Hematopoietic multipotent progenitor cell treated with erythropoietin and hydrocortisone succinate and interleukin-3 and kit ligand, for 15 days (in vitro differentiated cells): ENCODE measurements around the gene SDR39U1.
A peak's percentile ranks its signal among the peaks of the same experiment; 100 is the strongest.

Source experiments
- DNase-seq: peaks from one replicate; pipeline ENCODE4 v3.0.0-alpha.2; 2015; ENCODE audit warnings: low spot score

Gene SDR39U1

DNA sequence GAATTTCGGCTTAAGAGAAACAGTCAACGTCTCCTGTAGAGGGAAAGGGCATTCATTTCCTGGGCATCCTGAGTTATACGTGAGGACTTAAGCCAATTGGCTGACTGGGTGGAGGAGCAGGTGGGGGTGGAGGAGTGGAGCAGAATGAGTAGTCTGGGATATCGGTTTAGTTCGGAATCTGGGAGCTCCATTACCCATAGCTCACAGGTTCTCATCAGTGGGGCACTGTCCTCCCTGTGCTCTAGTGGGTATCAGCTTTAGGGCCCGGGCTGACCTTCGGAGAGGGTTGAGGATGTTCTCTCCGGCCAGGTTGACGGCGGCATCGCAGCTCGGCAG is 704 bp downstream of the SDR39U1 start:
- no peak for DNase-seq

DNA sequence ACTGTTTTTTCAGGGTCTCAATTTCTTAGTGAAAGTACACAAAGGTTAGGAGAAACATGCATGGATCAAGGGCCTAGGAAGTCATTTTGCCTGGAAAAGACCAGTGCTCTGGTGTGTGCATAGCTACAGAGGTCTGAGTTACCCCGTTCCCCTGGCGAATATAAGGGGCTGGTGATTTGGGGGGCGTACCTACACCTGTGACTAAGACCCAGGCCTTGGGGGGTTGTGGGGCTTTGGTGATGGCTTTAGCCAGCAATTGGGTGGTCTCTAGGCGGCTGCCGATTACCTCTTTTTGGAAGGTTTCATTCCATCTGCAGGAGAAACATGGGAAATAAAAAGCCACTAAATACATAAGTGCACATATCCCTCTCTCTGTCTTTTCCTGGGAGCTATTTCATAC is 1.1 kb downstream of the SDR39U1 start:
- no peak for DNase-seq

DNA sequence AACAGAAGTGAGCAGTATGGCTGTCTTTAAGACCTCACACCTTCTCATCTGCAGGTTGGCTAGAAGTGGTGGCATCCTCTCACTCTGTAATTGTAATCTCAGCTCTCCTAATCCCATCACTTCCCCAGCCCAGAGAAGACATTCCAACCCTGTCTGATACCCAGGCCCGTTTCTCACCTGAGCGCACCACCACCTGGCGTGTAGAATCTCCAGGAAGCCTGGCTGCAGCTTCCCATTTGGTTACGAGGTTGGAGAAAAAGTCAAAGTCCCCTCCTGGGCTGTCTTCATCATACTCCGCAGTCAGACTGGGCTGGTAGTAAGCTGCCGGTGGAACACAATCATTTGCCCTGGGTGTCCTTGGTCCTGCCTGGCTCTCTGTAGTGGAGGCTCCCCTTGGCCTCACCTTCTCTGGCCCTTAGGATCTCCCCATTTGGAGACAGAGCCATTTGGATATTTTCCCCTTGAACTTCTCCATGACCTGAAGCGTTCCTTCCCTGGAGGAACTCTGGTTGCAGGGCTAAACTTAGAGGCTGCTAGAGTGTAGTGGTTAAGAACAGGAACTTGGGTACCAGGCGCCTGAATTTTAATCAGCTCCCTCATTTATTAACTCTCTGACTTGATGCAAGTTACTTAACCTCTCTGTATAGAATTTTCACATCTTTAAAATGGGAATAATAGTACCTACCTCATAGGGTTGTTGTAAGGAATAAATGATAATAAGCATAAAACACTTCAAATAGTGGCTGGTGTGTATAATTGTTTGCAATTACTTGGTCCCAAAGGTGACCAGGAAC is 1.8 kb downstream of the SDR39U1 start:
- no peak for DNase-seq

DNA sequence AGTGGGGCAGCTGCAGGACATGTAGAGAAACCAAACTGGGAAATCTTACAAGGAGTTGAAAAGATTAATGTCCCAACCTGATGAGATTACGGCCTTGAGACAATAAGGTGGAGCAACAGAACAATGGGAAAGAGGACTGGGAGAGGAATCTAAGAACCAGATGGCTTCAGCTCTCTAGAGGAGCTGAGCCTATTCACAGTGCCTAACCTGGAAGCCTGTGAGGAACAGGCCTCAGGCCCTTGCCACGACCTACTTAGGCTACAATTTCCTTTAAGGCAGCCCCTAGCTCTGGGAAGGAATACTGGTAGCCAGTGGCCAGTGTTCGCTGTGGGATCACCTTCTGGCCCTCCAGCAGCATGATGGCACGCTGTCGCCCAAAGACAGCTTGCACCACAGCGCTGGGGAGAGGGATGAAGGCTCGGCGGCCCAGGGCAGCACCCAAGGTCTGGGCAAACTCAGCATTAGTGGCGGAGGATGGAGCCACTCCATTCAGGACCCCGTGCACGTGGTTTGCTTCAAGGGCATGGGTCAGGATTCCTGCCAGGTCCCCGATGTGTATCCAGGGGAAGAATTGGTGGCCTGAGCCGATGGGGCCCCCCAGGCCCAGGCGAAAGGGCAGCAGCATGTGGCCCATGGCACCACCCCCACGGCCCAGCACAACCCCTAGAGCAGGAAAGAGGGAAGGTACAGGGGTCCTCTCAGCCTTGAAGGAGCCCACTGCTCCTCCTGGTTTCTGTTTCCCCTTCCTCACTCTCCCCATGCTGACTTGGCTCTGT is 2.6 kb downstream of the SDR39U1 start:
- no peak for DNase-seq

DNA sequence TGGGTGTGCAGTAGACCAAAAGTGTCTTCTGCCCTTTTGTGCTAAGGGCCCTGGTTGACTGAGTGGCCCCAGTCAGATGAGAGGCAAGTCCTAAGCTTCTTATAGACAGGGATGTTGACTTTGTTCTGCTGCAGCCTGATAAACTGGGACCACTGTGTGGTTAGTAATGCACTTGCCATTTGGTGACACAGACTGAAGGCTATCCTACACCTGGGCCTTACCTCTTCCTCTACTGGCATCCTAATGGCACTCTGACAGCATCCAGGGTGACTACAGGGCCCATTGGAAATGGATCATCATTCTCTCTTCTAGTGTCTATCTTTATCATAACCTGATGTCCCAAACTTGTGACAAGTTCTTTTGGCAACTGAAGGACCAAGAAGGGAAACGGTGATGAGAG is 3.3 kb downstream of the SDR39U1 start:
- no peak for DNase-seq

DNA sequence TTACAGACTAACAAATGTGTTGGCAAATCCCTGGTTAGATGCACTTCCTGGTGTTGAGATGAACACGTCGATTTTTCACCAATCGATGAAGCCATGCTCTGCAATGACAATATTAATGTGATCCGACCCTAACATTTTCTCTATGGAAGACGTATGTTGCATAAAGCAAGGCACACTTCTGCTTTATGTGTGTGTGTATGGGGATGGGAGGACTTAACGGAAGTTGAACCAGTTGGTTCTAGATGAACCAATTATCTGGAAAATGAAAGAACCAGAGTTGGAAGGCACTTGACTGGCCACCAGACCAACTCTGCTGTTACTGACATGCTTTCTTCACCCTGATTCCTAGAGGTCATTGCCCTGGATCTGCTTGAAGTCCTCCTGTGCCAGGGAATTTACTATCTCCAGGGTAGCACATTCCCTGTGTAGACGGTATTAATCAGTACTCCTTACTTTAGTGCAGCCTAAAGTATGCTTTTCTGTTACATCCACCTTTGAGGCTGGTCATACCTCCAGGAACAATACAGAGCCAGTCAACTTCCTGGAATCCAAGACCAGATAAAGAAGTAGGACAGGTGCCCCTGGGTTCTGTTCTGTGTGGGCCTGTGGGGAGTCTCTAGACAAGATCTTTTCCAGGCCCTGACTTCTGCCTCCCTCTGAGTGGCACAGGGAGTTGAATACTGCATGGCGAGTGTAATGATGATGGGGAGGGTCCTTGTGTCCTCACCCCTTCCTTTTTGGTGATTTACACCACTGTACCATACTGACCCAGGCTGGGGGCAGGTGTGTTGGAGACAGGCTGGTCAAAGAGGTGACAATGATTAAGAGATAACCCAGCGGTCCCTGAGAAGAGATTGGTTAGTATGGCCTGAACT is 4.1 kb downstream of the SDR39U1 start:
- no peak for DNase-seq

DNA sequence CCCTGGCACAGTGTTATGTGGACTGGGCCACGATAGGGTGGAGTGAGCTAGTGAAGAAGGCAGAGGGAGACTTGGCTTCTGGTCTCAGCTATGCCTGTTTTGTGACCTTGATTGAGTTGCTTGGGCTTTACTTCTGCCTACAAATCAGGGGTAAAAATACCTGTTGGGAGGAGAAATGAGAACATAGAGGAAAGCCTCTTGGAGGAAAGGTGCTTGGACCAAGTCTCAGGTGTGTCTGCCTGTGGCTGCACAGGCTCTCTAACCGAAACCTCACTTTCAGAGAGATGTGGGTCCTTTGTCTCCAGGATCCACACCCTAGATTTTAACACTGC is 4.9 kb downstream of the SDR39U1 start:
- DNase-seq, result no peak

DNA sequence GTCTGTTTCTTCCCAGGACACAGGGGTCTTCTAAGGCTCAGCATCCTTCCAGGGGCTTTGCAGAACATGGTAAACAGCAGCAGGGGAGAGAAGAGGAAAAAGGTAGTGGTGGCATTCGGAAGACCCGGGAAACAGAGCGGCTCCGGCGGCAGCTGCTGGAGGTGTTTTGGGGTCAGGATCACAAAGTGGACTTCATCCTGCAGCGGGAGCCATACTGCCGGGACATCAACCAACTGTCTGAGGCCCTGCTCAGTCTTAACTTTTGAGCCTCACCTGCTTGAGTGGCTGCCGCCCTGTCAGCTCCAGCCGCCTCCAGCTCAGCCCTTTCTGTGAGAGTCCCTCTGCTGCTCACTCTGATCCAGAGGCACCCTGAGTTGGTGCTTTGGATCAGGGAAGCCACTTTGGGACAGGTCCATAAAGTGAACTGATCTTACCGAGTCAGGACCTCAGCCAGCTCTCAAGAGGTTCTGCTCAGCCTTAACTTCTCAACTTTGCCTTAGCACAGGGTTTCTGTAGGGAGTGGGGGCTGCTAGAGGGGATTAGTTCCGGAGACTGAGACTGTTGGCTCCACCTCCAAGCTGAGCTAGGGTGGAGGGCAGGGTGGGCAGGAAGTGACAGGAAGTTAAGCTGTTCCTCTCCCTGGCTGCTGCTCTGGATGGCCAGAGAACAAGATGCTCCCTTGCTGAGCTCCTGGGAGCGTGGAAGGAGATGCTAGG is 5.4 kb downstream of the SDR39U1 start:
- DNase-seq, result no peak

DNA sequence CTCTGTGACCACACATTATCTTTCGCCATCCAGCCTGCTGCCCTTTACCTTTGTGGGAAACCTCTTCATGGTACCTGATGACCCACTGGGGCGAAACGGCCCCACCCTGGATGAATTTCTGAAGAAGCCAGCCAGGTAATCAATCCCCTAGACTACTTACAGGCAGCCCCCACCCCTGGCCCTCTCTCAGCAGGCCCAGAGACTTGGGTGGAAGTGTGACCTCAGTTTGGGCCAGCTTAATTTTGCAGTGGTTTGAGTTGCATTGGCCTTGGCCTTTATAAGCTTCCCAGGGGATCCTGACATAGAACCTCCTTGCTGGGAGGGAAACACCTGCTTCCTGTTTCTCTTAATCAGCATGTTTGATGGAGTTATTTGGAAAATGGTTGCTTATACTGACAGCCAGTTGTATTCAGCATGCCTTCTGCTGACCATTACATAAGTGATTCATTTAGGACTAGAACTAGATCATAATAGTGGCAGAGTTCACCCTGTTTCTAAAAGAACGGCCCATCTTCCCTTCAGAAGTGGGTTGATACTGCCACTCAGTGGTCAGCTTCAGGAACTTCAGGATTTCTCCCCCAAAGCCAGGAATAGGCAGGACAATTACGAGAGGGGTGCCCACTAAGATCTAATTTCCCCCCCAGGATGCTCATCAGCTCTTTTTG is 6.1 kb downstream of the SDR39U1 start:
- DNase-seq, result peak; percentile 82

DNA sequence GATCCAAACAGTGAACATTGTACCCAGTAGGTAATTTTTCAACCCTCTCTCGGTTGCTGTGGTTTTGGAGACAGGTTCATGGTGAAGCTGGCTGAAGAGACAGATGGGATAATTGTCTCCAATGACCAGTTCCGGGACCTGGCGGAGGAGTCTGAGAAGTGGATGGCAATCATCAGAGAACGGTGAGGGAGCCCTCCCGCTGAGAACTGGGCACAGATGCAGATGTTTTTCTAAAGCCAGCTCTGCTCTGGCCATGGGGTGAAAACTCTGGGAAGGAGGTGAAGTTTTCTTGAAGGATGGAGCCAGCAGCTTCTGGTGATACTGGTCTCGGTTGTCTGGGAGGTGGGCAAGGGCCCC is 6.6 kb downstream of the SDR39U1 start:
- DNase-seq, result no peak

DNA sequence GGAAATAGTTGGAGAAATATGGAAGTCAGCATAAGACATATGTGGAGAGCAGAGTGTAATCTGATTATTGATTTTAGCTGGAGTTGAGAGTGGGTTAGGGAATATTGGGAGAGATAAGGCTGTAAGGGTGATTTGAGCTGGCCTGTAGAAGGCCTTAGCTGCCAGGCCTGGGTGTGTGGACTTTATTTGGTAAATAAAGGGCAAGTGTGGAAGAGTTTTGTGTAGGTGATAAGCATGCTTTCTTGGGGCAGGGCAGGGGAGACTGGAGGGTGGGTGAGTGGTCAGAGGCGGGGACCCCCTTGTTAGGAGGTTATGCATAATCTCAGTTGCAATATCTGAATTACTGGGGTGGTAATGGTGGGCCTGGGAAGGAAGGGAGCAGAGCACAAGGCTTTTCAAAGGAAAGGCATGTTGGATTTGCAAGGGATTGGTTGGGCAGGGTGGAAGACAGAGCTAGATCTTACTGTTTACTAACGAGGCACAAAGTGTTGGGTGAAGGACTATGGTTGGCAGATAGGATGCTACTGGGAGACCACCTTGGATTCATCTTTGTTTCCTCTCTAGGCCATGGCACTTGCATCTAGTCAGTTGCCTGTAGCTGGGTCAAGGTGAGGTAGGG is 7.3 kb downstream of the SDR39U1 start:
- DNase-seq, result no peak

DNA sequence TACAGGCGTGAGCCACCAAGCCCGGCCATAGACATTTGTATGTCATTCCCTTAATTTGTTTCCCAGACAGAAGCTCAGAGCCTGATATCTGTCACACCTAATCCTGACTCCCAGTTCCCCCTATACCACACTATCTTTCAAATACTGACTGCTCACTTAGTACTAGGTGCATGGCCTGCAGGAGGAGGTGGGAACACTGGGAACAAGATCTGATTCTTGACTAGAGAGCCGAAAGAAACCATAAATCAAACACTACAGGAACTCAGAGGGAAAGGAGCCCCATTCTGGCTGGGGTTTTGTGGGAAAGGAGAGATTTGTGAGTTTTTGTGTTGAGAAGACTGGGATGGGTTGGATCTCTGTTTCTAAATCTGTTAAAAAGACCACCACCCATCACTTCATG is 7.9 kb downstream of the SDR39U1 start:
- no peak for DNase-seq

DNA sequence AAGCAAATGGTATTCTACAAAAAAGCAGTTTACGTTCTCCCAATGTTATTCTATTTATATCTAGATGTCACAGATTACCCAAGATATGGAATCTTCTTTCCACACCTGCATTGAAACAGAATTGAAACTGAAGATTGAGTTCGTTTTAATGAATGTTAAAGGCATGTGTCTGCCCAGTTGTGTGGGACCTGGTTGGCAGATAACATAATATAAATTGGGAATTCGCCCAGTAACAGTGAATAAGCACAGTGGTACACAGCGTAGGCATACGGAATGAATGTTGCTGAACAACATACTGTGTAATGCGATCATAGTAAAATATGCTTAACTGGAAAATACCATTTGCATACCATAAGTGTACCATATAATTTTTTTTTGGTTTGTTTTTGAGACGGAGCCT is 8.5 kb downstream of the SDR39U1 start:
- DNase-seq, result peak; percentile 91

DNA sequence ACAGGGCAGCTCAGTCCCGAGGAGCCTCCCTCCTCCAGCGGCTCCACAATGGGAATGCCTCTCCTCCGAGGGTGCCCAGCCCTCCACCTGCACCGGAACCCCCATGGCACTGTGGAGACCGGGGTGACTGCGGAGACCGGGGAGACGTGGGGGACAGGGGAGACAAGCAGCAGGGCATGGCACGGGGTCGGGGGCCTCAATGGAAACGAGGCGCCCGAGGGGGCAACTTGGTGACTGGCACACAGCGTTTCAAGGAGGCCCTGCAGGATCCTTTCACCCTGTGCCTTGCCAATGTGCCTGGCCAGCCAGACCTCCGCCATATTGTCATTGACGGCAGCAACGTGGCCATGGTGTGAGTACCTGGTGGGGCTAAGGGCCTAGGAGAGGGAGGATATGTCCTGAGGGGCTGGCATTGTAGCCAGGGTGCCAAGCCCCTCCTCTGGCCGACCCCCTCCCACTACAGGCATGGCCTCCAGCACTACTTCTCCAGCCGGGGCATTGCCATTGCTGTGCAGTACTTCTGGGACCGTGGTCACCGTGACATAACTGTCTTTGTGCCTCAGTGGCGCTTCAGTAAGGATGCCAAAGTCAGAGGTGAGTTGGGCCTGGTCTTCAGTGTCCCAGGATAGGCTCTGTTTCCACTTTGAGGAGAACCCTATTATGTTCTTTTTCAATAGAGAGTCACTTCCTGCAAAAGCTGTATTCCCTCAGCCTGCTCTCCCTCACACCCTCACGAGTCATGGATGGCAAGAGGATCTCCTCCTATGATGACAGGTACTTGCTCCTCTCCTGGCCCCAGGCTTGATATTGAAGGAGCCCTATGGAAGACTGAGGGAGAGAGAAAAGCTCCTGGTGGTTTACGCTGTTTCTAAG is 10.1 kb downstream of the SDR39U1 start:
- no peak for DNase-seq

DNA sequence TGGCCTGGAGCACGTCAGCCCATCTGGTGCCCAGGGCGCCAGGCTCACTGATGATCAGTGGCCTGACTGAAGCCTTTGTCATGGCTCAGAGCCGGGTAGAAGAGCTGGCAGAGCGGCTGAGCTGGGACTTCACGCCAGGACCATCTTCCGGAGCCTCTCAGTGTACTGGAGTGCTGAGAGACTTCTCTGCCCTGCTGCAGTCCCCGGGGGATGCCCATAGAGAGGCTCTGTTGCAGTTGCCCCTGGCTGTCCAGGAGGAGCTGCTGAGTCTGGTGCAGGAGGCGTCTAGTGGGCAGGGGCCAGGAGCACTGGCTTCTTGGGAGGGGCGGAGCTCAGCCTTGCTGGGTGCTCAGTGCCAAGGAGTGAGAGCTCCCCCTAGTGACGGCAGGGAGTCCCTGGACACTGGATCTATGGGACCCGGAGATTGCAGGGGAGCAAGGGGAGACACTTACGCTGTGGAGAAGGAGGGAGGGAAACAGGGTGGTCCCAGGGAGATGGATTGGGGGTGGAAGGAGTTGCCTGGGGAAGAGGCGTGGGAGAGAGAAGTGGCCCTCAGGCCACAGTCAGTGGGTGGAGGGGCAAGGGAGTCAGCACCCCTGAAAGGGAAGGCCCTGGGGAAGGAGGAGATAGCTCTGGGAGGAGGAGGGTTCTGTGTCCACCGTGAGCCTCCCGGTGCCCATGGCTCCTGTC is 10.9 kb downstream of the SDR39U1 start:
- peak; percentile 96 for DNase-seq

DNA sequence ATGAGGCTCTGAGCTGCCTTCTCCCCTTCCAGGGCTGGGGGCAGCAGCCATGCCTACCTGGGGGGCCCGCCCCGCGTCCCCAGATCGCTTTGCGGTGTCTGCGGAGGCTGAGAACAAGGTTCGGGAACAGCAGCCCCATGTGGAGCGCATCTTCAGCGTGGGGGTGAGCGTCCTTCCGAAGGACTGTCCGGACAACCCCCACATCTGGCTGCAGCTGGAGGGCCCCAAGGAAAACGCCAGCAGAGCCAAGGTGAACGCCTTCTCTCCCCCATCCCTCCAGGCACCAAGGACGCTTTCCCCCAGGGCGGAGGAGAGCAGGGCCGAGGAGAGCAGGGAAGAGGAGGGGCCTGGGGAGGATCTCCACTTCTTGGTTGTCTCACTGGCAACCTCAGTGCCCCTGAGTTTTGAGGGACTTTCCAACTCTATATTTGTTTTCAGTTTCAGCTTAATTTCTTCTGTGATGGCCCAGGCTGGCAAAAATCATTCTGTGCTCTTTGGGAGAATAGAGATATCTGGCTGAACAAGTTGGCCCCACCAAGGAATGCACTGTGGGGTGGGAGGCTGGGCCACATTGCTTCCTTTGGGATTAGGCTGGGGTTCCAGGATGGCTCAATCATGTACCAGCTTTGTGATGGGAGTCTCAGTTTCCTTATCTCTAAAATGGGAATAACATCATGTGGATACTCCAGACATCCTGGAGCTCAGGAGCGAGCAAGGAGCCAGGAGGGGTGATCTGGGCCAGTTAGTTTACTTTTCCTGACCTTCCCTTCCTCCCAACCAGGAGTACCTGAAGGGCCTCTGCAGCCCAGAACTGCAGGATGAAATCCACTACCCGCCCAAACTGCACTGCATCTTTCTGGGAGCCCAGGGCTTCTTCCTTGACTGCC is 11.7 kb downstream of the SDR39U1 start:
- peak; percentile 57 for DNase-seq

DNA sequence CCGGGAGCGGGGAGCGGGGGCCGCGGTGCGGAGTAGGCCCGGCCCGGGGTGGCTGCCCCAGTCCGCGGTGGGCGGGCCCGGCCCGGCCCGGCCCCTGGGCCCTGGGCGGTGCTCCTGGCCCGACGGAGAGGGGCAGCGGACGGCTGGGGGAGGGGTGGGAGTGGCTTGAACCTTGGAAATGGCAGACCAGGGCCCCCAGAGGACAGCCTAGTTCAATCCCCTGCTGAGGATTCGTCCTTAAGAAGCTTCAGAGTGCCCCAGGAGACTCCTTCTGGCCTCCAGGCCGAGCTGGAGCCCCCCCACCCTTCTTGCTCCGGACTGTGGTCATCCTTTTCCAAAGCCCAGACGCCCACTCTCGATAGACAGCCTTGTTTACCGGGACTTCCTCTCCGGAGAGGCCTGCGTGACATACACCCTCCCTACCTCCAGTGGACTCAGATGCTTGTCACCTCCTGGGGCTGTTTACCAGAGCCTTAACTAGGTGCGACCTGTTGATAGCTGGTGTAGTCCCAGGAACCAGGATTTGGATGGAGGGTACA is 12.4 kb downstream of the SDR39U1 start:
- peak; percentile 73 for DNase-seq

DNA sequence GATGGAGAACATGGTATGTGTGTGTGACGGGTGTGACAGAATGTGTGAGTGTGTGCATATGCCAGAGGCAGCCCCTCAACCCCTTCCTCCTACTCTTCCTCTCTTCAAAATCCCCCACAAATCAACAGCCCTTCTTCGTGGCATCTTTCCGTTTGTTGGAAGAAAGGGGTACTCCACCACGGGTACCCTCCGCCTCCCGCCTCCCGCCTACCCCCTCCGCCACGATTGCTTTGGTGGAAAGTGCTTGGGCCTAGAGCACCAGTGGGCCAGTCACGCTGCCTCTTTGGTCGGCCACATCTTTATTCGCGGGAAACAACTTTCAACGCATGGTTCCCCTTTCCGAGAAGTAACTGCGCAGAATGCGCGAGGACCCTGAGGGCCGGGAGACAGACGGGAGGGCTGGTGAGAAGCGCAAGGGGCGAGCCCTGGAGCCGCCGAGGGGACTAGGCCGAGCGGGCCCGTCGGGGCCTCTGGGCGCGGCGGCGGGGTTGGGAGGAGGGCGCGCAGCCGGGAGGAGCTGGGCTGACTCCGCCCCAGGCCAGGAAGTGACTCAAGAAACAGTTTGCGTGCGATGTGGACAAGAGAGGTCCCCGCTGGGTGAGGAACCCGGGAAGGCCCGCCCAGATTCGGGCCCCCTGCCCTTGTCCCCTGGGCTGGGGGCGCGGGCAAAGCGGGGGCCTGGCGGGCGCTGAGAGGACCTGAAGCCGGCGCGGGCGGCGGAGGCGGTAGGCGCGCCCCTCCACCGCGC is 13.0 kb downstream of the SDR39U1 start, which contains the start of the genes CBLN3 and KHNYN:
Gene CBLN3 (minus strand): TSS at position 274 of the 748 bp plus-strand sequence. CDS start 614 bp downstream, outside the sequence.
Gene KHNYN (plus strand): TSS at position 560 of the 748 bp plus-strand sequence. CDS start 777 bp downstream, outside the sequence.
- peak; percentile 92 for DNase-seq
